Body of pancreas (tissue), 4 donors: ENCODE measurements around the gene ACTN1. TPM values are rescaled to one million over a fixed set of nuclear protein-coding genes. Genes with fewer than 3 reads are reported as not detected.

ENCODE experiments used
- ATAC-seq: fragments of 150-250 bp; one replicate; pipeline ENCODE4 v1.9.1; 2016
- DNase-seq, 4 donors: peaks; one replicate each; pipeline ENCODE4 v3.0.0-alpha.2; 2019
- H3K27ac ChIP-seq, 4 donors: fragments of 200-600 bp; sonication (generic); 1 replicate in 3 of 4; 2 replicates in 1 of 4; pipeline versions ENCODE4 v1.5.1 to v1.6.1; 2016 to 2019; ENCODE audit warnings: mild to moderate bottlenecking in 1 of 4, mixed read lengths in 1 of 4, moderate library complexity in 1 of 4
- H3K27me3 ChIP-seq, 2 donors: fragments of 200-600 bp; sonication (generic); one replicate each; pipeline ENCODE4 v1.6.0; 2016; ENCODE audit warnings: mild to moderate bottlenecking in 1 of 2
- H3K36me3 ChIP-seq, 2 donors: fragments of 200-600 bp; sonication (generic); replicated peaks in 1 of 2; 2 replicates each; pipeline ENCODE4 v1.5.1; 2016; ENCODE audit warnings: low read depth in 2 of 2; ENCODE audit not compliant: insufficient read depth in 1 of 2
- H3K4me1 ChIP-seq: fragments of 200-600 bp; sonication (generic); one replicate; pipeline ENCODE4 v1.6.0; 2016
- H3K4me3 ChIP-seq, 2 donors: fragments of 200-600 bp; sonication (generic); 1 replicate in 1 of 2; 2 replicates in 1 of 2; pipeline ENCODE4 v1.5.1; 2016 to 2019
- H3K9me3 ChIP-seq, 3 donors: fragments of 200-600 bp; sonication (generic); 1 replicate in 2 of 3; 2 replicates in 1 of 3; pipeline ENCODE4 v1.5.1; 2016
- POLR2A ChIP-seq, 3 donors: fragments of 450-650 bp; IDR thresholded peaks; one replicate each; pipeline ENCODE4 v1.6.1; 2016; ENCODE audit warnings: antibody characterized with exemption in 3 of 3, mild to moderate bottlenecking in 2 of 3
- WGBS, 2 donors: methylation state at CpG; one replicate each; pipeline ENCODE4 v1.1.5; 2017; 5-methylcytosine and 5-hydroxymethylcytosine counted together
- intact Hi-C: fragments of 100-400 bp; cut with DNase I; formaldehyde crosslinking; loops from one replicate; pipeline ENCODE4 v1.15.1; 2023
- total RNA-seq, 2 donors: library from RNA; depleted of rRNA; stranded (reverse); fragments of >200 nt; gene quantifications; one replicate each; pipeline ENCODE4 v1.1.0, GENCODE V29; 2016
- TF ChIP-seq, protein P1 (sequence below), 7 experiments: fragments of 450-650 bp in 4 of 7; fragments of 200-600 bp in 3 of 7; sonication (generic) in 3 of 7; IDR thresholded peaks; one replicate each; pipeline ENCODE4 v1.5.1; 2016 to 2019; ENCODE audit warnings: antibody characterized with exemption in 7 of 7

ACTN1 gene
- total RNA-seq, 2 donors from 2014 or later = 84.8 to 93.6 TPM

DNA sequence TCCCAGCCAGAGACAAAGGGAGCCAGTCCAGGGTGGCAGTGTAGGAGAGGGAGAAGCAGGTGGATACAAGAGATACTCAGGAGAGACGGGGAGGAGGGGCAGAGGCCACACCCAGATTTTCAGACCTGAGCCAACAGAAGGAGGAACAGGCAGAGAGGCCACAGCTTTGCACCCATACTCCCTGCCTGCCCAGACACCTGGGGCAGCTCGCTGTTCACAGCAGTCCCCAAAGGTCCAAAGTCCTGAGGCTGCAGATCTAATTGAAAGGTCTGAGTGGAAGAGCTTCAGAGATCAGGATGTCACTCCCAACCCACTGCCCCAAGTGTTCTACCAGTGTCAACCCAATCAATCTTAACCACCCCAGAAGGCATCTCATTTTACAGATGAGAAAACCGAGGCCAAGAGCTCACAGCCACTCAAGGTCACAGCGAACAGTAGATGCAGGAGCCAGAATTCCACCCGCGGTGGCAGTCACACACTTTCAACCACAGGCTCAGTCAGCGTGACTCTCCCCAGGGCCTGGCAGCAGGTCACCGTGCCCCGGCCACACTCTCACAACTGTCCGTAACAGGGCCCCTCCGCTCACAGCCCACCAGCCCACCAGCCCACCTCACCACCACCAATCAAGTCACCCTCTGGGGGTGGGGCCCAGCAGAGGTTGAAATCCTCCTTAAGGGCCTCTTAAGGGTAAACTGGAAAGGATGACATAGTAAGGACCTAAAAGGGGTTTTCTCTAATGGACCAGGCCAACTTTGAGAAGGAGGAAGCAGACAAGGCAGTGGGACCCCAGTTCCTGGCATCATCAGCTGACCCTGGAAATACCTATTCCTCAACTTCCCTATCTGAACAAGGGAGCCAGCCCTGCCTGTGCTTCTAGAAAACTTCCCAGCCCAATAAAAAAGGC lies 33.3 kb downstream of the ACTN1 start:
- no peak overlapping the region for H3K4me3 ChIP-seq
- no peak for ATAC-seq

DNA sequence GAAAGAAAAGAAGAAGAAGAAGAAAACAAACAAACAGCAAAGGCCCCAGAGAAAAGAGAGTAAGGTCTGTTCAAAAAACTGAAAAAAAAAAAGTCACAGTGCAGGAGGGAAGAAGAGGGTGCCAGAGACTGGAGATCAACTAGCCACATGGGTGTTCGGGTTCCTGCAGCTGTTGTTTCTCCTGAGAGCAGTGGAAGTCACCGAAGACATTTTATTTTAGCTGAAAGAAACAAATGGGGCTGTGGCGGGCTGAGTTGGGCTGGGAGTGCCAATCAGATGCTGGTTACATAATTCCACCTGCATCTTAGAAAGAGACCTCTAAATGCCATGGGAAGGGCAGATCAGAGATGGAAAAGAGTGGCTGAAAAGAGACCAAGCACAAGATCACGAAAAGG lies 33.9 kb downstream of the ACTN1 start:
- H3K4me1 ChIP-seq = peaks cover 88% of the 10 kb centered on the region
- no peaks in the 10 kb centered on the region for H3K9me3 ChIP-seq
- peak in 1 of 4 donors; percentile 29 for DNase-seq

More for the DNA sequence above, 33.3 kb downstream of the ACTN1 start:
- DNase-seq = peak in 1 of 4 donors; percentile 47
- Histone ChIP-seq H3K4me1 (peaks cover 82% of the 10 kb centered on the region), H3K27me3 (no peaks in the 10 kb centered on the region), H3K27ac (peak overlapping the region in 3 of 4 donors; percentile 29 to 88 (median 46)), H3K36me3 (no peaks in the 10 kb centered on the region), H3K9me3 (no peaks in the 10 kb centered on the region)
- WGBS, 2 donors = 54 to 60% methylated on average over 4 to 11 of the region's 11 CpGs
- intact Hi-C loops = no loop called here
- TF ChIP-seq, protein P1, sequence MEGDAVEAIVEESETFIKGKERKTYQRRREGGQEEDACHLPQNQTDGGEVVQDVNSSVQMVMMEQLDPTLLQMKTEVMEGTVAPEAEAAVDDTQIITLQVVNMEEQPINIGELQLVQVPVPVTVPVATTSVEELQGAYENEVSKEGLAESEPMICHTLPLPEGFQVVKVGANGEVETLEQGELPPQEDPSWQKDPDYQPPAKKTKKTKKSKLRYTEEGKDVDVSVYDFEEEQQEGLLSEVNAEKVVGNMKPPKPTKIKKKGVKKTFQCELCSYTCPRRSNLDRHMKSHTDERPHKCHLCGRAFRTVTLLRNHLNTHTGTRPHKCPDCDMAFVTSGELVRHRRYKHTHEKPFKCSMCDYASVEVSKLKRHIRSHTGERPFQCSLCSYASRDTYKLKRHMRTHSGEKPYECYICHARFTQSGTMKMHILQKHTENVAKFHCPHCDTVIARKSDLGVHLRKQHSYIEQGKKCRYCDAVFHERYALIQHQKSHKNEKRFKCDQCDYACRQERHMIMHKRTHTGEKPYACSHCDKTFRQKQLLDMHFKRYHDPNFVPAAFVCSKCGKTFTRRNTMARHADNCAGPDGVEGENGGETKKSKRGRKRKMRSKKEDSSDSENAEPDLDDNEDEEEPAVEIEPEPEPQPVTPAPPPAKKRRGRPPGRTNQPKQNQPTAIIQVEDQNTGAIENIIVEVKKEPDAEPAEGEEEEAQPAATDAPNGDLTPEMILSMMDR (IDR thresholded peaks at IDR 0.05) = no peak
- TF ChIP-seq POLR2A (IDR thresholded peaks at IDR 0.05) = no peak

DNA sequence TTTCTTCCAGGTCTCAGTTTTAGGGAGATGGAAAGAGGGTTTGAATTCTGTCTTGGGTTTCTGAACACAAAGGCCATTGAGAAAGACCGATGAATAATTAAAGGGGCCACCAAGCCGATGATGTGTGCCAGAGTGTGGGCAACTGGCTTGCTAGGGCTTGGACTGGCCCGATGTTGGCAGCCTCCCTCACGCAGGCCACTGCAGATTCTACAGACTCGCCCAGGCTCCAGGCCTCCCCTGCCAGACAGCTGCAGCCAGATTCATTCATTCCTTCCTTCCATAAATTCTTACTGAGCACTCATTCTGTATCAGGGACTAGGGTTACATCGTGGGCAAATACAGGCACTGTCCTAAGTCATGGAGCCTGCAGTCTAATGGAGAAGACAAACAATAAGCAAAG lies 34.9 kb downstream of the ACTN1 start:
- DNase-seq = no peak
- H3K27me3 ChIP-seq = no peaks in the 10 kb centered on the region
- no peaks in the 10 kb centered on the region for H3K36me3 ChIP-seq
- TF ChIP-seq, protein P1 (IDR thresholded peaks at IDR 0.05) = no peak
- TF ChIP-seq POLR2A (IDR thresholded peaks at IDR 0.05) = no peak
- peak overlapping the region; percentile 48 to 91 (median 89) for H3K27ac ChIP-seq
- no peaks in the 10 kb centered on the region for H3K9me3 ChIP-seq
- 84 to 97% methylated on average over 6 of the region's 6 CpGs for WGBS, 2 donors
- no peak overlapping the region for H3K4me3 ChIP-seq
- intact Hi-C loops = no loop called here
- no peak for ATAC-seq
- peaks cover 98% of the 10 kb centered on the region for H3K4me1 ChIP-seq

More for the DNA sequence above, 33.9 kb downstream of the ACTN1 start:
- no peak for ATAC-seq
- no peaks in the 10 kb centered on the region for H3K36me3 ChIP-seq
- no peak for TF ChIP-seq POLR2A (IDR thresholded peaks at IDR 0.05)
- TF ChIP-seq, protein P1 (IDR thresholded peaks at IDR 0.05) = no peak
- WGBS, 2 donors = 30 to 33% methylated on average over 4 of the region's 4 CpGs
- no peak overlapping the region for H3K4me3 ChIP-seq
- no peaks in the 10 kb centered on the region for H3K27me3 ChIP-seq
- H3K27ac ChIP-seq = peak overlapping the region in 3 of 4 donors; percentile 29 to 88 (median 46)
- intact Hi-C loops = no loop called here

DNA sequence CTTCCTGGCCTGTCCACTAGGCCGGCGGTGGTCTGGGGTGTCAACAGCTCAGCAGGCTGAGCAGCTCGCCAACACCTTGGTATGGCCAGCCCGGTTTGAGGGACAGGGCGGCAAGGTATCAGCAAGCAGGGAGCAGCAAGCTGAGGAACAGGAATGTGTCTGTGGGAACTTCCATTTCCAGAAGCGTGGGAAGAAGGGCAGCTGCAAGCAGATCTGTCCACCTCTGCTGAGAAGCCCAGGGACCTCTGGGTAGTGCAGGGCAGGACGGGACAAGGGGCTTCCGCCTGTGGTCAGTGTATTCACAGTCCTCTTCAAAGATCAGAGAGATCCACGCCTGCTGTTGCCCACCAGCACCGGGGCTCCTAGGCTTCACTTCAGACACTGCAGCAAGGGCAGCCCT lies 36.0 kb downstream of the ACTN1 start:
- intact Hi-C loops = no loop called here
- H3K27ac ChIP-seq = peak overlapping the region; percentile 48 to 91 (median 89)
- WGBS, 2 donors = 37 to 40% methylated on average over 4 to 7 of the region's 10 CpGs
- no peaks in the 10 kb centered on the region for H3K27me3 ChIP-seq
- no peaks in the 10 kb centered on the region for H3K9me3 ChIP-seq
- peak; percentile 15 for ATAC-seq
- DNase-seq = peak; percentile 83 to 91 (median 88)
- no peaks in the 10 kb centered on the region for H3K36me3 ChIP-seq
- H3K4me3 ChIP-seq = no peak overlapping the region
- TF ChIP-seq POLR2A (IDR thresholded peaks at IDR 0.05) = no peak
- TF ChIP-seq, protein P1 (IDR thresholded peaks at IDR 0.05) = no peak
- H3K4me1 ChIP-seq = peaks cover 98% of the 10 kb centered on the region
